AG08395 (cell line): ENCODE data around the gene VWA5B2.
A peak's percentile ranks its signal among the peaks of the same experiment; 100 is the strongest.
"Not testable (repeated sequence)": the region's sequence is repeated elsewhere in the genome, so short reads cannot be mapped to it uniquely, and the experiment has no call there.

Experiments
- DNase-seq: peaks from one replicate; pipeline ENCODE4 v3.0.0; 2012; ENCODE audit warnings: mixed read lengths, low spot score

VWA5B2 gene

DNA sequence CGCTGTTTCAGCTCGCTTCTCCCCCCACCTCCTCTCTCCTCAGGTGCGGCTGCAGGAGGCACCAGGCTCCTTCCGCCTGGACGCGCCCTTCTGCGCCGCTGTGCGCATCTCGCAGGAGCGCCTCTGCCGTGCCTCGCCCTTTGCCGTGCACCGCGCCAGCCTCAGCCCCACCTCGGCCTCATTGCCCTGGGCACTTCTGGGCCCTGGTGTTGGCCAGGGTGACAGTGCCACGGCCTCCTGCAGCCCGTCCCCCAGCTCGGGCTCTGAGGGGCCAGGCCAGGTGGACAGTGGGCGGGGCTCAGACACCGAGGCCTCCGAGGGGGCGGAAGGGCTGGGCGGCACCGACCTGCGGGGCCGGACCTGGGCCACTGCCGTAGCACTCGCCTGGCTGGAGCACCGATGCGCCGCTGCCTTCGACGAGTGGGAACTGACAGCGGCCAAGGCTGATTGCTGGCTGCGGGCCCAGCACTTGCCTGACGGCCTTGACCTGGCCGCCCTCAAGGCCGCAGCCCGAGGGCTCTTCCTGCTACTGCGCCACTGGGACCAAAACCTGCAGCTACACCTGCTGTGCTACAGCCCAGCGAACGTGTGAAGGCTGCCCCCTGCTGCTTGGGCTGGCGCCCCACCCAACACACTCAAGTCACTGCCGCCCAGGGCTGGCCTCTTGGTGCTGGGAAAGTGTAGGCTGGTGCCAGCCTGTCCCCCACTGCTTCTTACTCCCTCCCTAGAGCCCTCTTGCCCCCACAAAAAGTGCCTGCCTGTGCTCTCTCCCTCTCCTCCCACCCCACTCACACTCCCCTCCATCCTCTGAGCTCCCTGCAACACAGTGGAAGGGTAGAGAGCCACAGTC lies 12.3 kb downstream of the VWA5B2 start:
- DNase-seq, result no peak

DNA sequence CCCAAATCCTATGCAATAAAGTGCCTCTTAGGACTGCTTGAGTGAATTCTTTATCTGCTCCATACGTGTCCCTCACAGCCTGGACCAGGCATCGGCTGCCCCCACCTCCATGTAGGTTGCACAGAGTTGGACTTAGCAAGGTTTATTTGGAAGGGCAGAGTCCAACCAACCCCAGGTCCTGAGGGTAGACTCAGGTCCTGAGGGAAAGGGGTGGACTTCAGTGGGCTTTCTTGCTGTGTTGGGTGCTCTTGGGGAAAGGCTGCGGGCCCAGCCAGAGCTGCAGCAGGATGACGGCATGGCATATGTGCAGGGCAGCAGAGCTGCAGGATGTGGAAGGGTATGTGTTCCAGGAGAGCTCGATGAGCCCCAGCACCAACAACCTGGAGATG lies 12.9 kb downstream of the VWA5B2 start:
- no peak for DNase-seq

DNA sequence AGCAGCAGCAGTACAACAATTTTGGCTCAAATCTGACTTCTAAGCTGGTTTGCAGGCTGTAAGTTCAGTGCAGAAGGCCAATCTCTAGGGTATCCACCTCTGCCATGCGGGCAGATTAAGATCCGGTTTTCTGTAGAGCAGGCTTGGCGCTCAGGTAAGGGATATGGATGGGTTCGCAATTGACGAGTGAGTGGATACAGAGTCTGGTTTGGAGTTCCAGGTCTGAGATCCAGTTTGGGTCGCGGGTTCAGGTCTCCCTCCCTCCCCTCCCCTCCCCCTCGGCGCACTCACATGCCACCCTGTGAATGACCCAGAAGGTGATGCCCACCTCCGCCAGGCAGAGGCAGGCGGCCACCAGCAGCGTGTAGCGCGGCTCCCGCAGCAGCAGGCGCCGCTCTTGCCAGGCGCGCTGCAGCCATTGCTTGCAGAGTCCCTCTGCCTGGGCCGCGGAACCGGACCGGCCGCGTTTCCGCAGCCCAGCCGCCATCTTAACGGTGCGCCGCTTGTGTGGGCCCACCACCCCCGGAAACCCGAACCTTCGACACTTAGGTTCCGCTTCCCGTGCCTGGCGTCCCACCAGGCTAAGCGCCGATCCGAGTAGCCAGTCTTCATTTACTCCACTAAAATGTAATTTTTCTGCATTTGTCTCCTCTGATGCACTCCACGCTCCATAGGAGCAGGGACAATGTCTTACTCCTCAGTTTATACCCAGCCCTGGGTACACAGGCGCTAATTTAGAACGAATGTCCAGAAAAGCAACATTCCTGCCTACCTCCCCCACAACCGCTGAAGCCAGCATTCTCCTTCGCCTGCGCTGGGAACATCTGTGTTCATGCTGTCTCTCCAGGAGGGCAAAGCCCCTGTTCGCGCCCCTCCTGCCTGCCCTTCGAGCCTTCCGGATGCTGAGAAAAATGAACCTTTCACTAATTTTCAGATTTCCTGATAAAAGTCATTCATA lies 19.3 kb downstream of the VWA5B2 start, which contains the start of gene ALG3:
Gene ALG3, minus strand, starts transcription at position 509 of the 958 bp plus-strand sequence. Its CDS starts 22 bp downstream, at position 487.
- peak; percentile 87 for DNase-seq

DNA sequence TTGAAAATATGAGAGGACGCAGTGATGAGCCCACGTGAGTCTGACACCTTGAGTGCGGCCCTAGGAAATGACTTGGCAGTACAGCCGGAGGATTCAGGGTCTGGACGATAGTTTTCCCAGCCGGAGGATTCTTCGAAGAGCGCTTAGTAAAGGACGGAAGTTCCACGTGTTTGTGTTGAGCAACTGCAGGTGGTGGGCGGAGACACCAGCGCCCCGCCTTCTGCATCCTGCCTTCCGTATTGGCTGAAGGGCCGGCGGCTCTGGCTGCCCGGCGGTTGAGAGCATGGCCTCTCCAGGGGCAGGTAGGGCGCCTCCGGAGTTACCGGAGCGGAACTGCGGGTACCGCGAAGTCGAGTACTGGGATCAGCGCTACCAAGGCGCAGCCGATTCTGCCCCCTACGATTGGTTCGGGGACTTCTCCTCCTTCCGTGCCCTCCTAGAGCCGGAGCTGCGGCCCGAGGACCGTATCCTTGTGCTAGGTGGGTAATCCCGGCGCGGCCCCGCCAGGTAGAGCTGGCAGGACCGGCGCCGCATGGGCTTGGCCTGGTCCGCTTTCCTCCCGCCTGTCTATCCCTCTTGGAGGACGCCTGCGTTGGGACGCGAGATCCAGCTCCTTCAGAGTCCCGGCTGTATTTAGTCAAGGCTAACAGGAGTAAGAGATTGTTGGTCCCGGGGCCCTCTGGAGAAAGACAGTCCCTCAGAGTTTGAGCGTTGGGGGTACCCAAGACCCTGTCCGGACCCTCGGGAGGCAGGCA lies 20.2 kb downstream of the VWA5B2 start, which contains the start of gene EEF1AKMT4:
Gene EEF1AKMT4, plus strand, starts transcription at position 261 of the 755 bp plus-strand sequence. Its CDS starts 23 bp downstream, at position 284.
- DNase-seq, result peak; percentile 96

DNA sequence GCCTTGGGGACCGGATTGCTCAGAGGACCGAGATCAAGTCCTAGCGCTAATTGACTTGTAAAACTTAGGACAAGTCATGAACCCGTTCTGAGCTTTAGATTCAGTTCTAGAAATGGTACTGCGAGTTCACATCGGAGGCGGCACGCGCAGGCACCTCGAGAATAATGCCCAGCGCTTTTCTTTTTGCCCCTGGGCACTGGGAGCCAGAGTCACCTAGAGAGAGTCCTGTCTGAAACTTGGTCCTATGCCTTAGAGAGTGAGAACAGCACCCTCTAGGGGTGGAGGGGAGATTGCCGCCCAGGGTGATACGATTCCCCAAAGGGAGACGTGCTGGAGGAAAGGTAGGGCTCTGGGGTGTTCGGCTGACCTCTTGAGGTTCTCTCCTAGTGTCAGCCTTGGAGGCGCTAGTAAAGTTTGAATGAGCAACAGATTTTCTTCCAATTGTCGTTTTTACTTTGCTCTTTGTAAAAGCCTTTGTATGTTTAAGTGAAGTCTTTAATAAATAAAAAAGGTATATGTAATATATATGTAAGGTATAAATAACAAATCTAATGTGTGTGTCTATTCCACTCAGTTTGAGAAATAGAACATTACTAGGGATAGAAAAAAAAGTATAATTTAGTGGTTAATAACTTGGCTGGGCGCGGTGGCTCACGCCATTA lies 20.9 kb downstream of the VWA5B2 start:
- DNase-seq, result peak; percentile 88

DNA sequence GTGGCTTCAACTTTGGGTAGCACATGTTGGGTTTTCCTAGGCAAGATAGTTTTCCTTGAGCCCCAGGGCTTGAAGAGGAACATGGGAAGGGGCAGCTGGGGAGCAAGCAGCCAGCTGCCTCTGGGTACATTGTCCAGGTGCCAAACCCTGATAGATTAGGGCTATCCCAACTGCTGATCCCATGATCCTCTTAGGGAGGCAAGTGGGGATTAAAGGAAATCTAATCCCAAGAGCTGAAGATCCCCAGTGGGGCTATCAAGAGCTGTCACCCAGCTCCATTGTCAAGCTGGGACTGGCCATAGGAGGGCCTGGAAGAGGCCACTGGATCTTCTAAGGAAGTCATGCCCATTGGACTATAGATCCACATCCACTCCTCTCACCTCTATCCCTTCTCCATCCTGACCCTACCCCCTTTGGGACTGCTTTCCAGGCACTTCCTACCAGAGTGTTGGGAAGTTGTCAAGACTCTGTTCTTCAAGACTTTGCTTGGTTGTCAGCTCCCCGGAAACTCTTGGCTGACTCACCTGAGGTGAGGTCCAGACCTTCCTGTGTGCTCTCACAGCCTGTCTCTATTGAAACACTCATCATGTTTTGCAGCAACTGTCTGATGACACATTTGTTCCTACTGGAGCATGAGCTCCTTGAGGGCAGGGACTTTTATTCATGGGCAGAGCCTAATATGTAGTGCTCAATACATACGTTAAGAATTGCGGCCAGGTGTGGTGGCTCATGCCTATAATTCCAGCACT lies 26.1 kb downstream of the VWA5B2 start:
- no peak for DNase-seq

DNA sequence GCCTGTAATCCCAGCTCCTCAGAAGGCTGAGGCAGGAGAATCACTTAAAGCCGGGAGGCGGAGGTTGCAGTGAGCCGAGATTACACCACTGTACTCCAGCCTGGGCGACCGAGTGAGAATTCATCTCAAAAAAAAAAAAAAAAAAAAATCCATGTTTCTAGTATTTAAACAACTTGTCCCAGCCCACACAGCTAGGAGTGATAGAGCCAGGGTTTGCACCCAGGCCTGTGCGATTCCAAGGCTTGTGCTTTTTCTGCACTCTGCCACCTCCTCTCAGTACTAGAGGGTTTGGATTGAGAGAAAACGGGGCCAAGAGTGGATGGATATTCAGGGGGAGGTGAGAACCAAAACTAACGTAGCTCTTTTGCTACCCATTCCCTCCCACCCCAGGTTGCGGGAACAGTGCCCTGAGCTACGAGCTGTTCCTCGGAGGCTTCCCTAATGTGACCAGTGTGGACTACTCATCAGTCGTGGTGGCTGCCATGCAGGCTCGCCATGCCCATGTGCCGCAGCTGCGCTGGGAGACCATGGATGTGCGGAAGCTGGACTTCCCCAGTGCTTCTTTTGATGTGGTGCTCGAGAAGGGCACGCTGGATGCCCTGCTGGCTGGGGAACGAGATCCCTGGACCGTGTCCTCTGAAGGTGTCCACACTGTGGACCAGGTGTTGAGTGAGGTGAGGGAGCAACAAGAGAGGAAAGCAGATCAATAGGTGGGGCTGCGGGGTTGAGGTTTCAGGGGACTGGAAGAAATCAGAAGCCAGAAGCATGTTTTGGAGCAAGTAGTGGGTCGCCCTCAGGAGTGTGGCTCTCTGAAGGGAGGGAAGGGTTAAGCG lies 27.9 kb downstream of the VWA5B2 start:
- no peak for DNase-seq

DNA sequence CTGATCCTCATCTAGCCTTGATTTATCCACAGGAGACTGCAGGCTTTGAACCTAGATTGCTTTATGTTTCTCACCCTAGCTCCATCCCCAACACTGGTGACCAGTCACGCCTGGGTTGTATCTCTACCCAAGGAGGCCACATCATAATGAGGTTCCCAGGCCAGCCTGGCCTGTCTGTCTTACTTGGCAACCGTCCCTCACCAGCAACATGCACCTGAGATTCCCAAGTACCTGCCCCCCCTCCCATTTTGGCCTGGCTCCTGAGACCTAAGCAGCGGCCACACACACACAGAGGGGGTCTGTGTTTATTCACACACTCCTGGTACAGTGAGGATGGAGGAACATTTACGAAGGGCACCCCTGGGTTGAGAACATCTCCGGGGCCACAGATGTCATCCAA lies 29.5 kb downstream of the VWA5B2 start:
- no peak for DNase-seq

DNA sequence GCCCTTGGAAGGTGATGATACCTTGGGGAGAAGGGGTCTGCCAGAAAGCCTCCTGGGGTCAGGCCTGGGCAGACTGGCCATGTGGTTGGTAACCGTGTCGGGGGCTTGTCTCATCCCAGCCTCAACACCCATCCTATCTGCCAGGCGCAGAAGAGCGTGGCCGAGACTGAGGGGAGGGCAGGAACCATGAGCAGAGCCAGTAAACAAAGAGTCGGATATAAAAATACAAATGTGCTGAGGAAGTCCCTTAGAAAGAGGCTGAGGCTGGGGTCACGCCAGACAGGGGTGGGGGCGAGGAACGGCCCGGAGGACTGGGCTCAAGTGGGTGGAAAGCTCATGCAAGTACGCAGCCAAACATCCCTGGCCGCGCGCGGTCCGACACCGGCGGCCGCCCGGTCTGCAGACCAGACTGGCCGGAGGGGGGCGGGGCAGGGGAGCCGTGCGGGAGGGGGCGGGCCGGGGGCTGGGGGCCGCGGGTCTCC lies 30.1 kb downstream of the VWA5B2 start:
- no peak for DNase-seq

DNA sequence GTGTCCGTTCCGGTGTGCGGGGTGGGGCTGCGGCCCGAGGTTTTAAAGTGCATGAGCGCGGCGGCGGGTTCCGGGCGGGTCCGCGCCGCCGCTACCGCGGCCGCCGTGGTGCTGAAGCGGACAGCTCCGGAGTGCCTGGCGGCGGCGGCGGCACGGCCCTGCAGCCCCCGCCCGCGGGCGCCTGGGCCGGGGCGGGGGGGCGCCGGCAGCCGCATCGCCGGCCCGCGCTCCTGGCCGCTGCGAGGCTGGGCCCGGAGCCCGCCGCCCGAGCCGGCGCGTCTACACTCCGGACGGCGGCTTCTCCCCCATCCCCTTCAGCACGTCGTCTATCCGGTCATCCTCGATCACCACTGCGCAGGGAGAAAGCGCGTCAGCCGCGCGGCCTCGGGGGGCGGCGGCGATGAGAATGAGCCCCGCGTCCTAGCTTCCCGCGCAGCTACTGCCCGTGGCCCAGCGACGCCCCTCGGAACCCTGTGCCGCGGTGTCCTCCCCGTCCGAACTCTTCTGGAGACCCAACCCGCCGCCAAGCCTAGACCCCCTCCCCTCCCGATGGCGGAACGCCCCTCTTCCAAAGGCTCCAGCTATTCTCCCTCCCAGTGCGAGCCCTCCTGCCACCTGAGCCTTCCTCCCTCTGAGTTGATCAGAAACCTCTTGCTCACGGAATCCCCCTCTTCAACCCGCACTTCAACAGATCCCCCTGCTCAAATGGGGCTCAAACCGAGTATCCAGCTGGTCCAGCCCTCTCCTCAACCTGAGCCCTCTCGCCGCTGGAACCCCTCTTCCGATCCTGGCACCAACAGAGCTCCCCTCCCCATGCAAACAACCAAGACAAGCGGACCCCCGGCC lies 30.7 kb downstream of the VWA5B2 start:
- peak; percentile 73 for DNase-seq

DNA sequence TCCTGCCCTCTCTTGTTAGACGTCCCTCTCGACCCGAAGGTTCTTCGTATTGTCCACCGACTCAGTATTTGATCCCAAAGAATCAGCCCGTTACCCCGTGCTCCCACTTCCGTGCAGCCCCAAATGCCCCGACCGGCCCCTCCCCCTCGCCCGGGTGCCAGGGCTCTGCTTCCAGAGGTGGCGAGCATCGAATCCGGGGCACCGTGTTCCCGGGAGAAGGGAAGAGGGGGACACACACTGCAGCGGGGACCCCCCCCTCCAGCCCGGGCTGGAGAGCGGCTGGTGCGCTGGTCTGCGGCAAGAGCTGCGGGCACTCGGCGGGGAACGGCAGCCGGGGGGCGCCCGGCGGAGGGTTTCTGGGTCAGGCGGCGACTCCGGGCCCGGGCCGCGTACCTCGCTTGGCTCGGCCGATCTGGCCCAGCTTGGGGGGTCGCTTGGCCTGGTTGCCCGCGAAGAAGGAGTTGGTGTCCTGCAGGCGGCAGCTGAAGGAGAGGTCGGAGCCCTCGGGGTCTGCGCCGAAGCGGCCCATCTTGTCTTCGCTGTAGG lies 31.4 kb downstream of the VWA5B2 start:
- no peak for DNase-seq

DNA sequence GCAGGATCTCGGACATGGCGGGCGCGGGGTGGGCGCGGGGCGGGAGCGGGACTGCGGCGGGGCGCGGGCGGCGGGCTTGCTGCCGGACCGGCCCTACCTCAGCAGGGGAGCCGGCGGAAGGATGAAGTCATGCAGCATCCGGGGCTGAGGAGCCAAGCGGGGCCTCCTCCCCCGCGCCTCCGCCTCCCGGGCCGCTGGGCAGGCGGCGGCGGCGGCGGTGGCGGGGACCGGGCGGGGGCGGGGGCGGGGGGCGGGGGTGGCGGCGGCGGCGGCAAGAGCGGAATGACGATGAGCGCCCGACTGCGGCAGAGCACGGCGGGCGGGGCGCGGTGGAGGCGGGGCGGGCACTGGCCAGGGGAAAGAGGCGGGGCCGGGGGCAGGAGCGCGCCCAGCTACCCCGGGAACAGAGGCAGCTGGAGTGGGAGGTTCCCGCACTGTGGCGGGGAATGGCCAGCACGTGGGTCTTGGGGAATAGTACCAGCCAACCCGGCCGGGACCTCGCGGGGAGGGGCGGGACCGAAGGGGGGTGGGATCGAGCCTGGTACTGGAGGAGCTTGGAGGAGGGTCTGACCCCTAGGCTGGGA lies 32.0 kb downstream of the VWA5B2 start, which contains the start of gene CAMK2N2:
Gene CAMK2N2, minus strand, starts transcription at position 284 of the 584 bp plus-strand sequence. Its CDS starts 268 bp downstream, at position 16.
- peak; percentile 66 for DNase-seq

DNA sequence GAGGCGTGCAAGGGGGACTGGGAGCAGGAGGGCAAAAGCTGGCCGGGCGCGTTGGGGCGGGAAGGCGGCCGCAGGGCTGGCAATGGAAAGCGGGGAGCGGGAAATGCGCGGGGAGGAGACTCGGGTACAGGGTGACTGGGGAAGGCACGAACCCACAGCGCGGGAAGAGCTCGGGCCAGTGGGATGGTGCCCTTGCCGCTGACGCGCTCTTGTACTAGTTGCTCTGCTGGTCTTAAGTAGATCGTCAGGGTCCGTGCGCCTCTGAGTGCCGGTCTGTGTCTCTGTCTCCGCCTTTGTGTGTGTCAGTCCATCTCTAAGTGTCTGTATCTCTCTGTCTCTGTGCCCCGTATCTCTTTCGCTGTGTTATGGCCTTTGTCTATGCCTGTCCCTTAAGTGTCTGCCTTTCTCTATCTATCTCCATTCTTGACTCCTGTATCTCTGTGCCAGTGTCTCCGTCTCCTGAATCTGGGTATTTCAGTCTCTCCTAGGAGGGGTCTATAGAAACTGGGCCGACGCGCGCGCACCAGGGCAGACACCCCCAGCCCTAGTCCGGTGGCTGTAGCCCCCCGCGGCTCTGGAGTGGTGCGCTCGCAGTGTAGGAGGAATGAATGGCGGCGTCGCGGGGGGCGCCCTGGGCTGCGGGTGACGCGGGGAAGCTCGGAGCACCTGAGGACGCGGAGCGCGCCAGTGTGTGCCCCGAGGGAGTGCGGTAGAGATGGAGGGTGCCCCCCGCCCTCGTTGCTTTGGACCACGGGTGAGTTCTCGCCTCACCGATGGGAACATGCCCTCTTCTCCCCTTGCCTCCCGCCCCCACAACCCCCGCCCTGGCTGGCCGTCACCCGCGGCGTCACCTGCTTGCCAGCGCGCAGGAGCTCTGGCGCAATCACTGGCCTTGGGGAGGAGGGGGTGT lies 32.7 kb downstream of the VWA5B2 start:
- peak; percentile 31 for DNase-seq

DNA sequence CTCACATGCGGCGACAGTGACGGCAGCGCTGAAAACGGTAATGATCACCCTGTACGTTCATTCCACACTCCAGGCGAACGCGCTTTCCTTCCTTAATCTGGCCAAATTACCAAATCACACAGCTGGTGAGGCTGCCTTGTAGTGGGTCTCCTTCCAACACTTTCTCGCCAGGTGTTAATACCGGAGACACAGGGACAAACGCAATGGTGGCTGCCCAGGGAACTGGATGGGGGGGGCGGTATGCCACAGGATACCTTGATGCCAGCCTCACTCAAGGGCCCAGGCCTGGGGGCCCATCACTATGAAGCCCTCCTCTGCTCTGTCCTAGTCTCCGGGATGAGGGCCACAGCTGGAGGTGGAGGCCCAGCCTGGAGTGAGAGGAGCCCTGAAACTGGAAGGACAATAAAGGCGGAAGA lies 33.4 kb downstream of the VWA5B2 start:
- no peak for DNase-seq

DNA sequence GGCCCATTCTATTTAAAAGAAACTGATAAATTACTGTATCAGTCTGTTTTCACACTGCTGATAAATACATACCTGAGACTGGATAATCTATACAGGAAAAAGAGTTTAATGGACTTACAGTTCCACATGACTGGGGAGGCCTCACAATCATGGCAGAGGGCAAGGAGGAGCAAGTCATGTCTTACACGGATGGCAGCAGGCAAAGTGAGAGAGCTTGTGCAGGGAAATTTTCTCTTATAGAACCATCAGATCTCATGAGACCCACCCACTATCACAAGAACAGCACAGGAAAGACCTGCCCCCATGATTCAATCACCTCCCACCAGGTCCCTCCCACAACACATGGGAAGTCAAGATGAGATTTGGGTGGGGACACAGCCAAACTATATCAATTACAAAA lies 37.9 kb downstream of the VWA5B2 start:
- DNase-seq, result not testable (repeated sequence)

DNA sequence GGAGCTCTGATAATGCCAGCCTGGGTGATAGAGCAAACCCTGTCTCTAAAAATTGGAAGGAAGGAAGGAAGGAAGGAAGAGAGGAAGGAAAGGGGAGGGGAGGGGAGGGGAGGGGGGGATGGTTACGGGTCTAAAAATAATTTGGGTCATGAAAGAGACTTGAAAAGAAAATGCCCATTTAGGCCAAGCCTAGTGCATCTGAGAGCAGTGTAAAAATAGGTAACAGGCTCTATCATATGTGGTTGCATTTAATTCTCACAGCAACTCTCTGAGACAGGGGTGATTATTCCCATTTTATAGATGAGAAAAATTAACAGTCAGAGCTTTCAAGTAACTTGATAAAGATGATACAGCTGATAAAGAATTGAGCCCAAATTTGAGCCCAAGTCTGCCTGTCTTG lies 42.9 kb downstream of the VWA5B2 start:
- no peak for DNase-seq

DNA sequence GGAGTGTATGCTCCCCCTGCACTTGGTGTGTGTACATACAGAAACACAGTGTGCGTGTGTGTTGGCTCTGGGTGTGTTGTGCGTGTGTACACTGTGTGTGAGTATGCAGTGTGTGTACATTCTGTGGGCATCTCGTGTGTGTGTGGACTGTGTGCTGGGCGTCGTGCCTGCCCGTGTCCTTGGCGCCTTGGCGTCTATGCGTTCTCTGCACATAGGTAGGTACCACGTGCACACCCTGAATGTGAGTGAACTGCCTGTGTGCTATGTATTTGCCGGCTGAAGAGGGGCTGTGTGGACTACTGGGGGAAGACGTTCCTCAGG lies 46.0 kb downstream of the VWA5B2 start:
- no peak for DNase-seq
